SK-N-SH (cell line): ENCODE measurements around the gene OTUD5.

Experiments used
- CTCF ChIP-seq: fragments of 200-600 bp; sonication (generic); IDR thresholded peaks from 2 replicates; pipeline ENCODE4 v1.6.1; 2017; ENCODE audit warnings: antibody characterized with exemption, mild to moderate bottlenecking, moderate library complexity
- JUND ChIP-seq: IDR thresholded peaks from 2 replicates; pipeline ENCODE4 v1.4.0; 2012
- MXI1 ChIP-seq: IDR thresholded peaks from 2 replicates; pipeline ENCODE4 v1.6.1; 2012; ENCODE audit warnings: mild to moderate bottlenecking, low read depth, low read length, improper control_type of control experiment
- POLR2AphosphoS5 ChIP-seq: IDR thresholded peaks from 2 replicates; pipeline ENCODE4 v1.6.1; 2012; ENCODE audit warnings: low read depth, low read length
- REST ChIP-seq: IDR thresholded peaks from 2 replicates; pipeline ENCODE4 v1.6.1; 2012; ENCODE audit warnings: mild to moderate bottlenecking, low read depth, low read length, moderate library complexity
- SIN3A ChIP-seq: IDR thresholded peaks from 2 replicates; pipeline ENCODE4 v1.6.1; 2012; ENCODE audit warnings: low read depth, mild to moderate bottlenecking, low read length, moderate library complexity, borderline replicate concordance
- SMC3 ChIP-seq: IDR thresholded peaks from 2 replicates; pipeline ENCODE4 v1.6.1; 2012; ENCODE audit warnings: low read depth, low read length, improper control_type of control experiment
- TAF1 ChIP-seq: IDR thresholded peaks from 2 replicates; pipeline ENCODE4 v1.6.1; 2012; ENCODE audit warnings: low read depth, mild to moderate bottlenecking, low read length, moderate library complexity, borderline replicate concordance
- TEAD4 ChIP-seq: IDR thresholded peaks from 2 replicates; pipeline ENCODE4 v1.4.0; 2012; ENCODE audit warnings: mild to moderate bottlenecking, borderline replicate concordance; ENCODE audit not compliant: insufficient read depth
- USF1 ChIP-seq: IDR thresholded peaks from 2 replicates; pipeline ENCODE4 v1.4.0; 2012; ENCODE audit warnings: low read depth, borderline replicate concordance

DNA sequence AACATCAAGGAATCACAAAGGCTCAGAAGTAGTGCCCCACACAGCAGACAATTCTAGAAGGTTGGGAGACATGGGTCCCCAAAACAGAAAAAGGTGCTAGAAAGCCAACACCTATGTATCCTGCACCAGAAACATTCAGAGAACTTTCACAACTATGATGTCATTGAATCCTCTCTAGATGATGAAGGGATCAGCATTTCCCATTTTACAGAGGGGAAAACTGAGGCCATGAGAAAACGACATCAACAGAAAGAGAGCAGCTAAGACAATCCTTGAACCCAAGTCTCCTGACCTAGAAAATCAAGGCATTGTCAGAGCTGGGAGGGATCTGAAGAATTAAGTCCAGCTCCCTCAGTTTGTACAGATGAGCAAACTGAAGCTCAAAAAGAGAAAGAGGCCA lies 11.0 kb upstream of the OTUD5 start:
- TF ChIP-seq CTCF = no peak
- no peak for TF ChIP-seq SMC3
- no peak for TF ChIP-seq POLR2AphosphoS5
- TF ChIP-seq USF1 = no peak
- TF ChIP-seq TAF1 = no peak
- no peak for TF ChIP-seq TEAD4
- no peak for TF ChIP-seq MXI1
- TF ChIP-seq REST = no peak
- TF ChIP-seq JUND = no peak
- no peak for TF ChIP-seq SIN3A
